Type B pancreatic cell (in vitro differentiated cells): ENCODE data around the gene EPN1. TPM values are rescaled to one million over a fixed set of nuclear protein-coding genes. Genes with fewer than 3 reads are reported as not detected.

ENCODE experiments used
- DNase-seq: peaks from one replicate; pipeline ENCODE4 v3.0.0; 2021; ENCODE audit warnings: mixed read lengths; ENCODE audit not compliant: unreplicated experiment; ENCODE audit errors: extremely low spot score
- H3K27ac Mint-ChIP-seq: 2 replicates; pipeline ENCODE4 v1.8.0; 2021; ENCODE audit warnings: mild to moderate bottlenecking, mixed read lengths
- H3K27me3 Mint-ChIP-seq: 2 replicates; pipeline ENCODE4 v1.8.0; 2021; ENCODE audit warnings: mixed read lengths
- H3K36me3 Mint-ChIP-seq: 2 replicates; pipeline ENCODE4 v1.8.0; 2021; ENCODE audit warnings: mixed read lengths
- H3K4me1 Mint-ChIP-seq: one replicate; pipeline ENCODE4 v1.8.0; 2021; ENCODE audit warnings: mixed read lengths; ENCODE audit not compliant: unreplicated experiment
- H3K4me3 Mint-ChIP-seq: 2 replicates; pipeline ENCODE4 v1.8.0; 2021; ENCODE audit warnings: mild to moderate bottlenecking, mixed read lengths
- H3K9me3 Mint-ChIP-seq: 2 replicates; pipeline ENCODE4 v1.8.0; 2021; ENCODE audit warnings: mixed read lengths
- total RNA-seq: library from RNA; stranded (reverse); gene quantifications from 2 replicates; pipeline ENCODE4 v1.2.1, GENCODE V29; 2021; ENCODE audit warnings: low replicate concordance
- TF ChIP-seq, protein P1 (sequence below): fragments of 200-600 bp; sonication (generic); conservative IDR thresholded peaks from 2 replicates; pipeline ENCODE4 v1.5.0; 2021; ENCODE audit warnings: antibody characterized with exemption, mild to moderate bottlenecking

The EPN1 gene
- total RNA-seq, 1 donor from 2014 or later = 121 TPM

DNA sequence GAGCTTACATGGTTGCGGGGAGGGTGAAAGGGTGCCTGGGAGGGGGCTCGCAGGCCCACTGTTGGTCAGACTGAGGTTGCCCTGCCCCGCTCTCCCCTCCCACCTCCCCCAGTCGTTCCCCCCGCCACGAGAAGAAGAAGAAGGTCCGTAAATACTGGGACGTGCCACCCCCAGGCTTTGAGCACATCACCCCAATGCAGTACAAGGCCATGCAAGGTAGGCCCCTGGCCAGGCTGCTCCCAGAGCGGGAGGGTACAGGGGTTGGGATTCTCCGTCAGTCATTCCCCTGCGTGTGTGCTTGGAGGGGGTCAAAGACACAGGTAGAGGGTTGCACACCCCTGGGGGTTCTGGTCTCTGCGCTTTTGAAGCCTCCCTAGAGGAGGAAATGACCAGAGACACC lies 14.6 kb upstream of the EPN1 start:
- peaks cover 17% of the 10 kb centered on the region for H3K36me3 Mint-ChIP-seq
- H3K9me3 Mint-ChIP-seq = no peaks in the 10 kb centered on the region
- H3K27me3 Mint-ChIP-seq = no peaks in the 10 kb centered on the region
- H3K27ac Mint-ChIP-seq = no peak overlapping the region
- TF ChIP-seq, protein P1, sequence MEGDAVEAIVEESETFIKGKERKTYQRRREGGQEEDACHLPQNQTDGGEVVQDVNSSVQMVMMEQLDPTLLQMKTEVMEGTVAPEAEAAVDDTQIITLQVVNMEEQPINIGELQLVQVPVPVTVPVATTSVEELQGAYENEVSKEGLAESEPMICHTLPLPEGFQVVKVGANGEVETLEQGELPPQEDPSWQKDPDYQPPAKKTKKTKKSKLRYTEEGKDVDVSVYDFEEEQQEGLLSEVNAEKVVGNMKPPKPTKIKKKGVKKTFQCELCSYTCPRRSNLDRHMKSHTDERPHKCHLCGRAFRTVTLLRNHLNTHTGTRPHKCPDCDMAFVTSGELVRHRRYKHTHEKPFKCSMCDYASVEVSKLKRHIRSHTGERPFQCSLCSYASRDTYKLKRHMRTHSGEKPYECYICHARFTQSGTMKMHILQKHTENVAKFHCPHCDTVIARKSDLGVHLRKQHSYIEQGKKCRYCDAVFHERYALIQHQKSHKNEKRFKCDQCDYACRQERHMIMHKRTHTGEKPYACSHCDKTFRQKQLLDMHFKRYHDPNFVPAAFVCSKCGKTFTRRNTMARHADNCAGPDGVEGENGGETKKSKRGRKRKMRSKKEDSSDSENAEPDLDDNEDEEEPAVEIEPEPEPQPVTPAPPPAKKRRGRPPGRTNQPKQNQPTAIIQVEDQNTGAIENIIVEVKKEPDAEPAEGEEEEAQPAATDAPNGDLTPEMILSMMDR = no peak
- no peak overlapping the region for H3K4me3 Mint-ChIP-seq
- no peak for DNase-seq
- H3K4me1 Mint-ChIP-seq = peaks cover 17% of the 10 kb centered on the region

DNA sequence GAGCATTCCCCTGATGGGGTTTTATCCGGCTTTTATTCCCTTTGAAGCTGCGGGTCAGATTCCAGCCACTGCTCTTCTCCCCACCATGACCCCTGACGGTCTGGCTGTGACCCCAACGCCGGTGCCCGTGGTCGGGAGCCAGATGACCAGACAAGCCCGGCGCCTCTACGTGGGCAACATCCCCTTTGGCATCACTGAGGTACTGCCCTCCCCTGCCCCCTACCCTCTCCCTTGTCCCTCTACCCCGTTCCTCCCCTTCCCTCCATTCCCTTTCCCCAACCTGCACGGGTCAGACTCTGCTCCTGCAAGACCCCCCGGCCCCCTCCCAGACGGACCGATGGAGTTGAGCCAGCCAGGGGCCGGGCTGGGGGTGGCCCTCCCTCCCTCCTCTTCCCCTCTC lies 14.0 kb upstream of the EPN1 start:
- no peaks in the 10 kb centered on the region for H3K9me3 Mint-ChIP-seq

DNA sequence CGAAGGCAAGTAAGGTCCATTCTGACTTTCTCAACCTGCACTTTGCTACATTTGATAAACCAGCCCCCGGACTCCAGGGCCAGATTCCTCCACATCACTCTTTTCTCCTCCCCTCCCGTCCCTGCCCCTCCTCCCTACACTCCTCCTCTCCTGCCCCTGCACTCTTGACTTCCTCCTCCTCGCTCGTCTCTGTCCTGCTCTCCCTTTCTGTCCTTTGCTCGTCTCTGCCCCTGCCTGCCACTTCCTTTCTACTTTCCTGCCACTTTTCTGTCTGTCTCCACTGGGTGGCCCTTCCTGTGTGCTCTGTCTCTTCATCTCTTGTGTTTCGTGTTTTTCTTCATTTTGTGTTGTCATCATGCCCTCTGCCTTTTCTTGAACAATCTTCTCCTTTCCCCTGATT lies 13.2 kb upstream of the EPN1 start:
- Mint-ChIP-seq H3K4me3 (no peak overlapping the region), H3K9me3 (no peaks in the 10 kb centered on the region), H3K27me3 (no peaks in the 10 kb centered on the region), H3K36me3 (peaks cover 10% of the 10 kb centered on the region), H3K4me1 (peaks cover 11% of the 10 kb centered on the region), H3K27ac (no peak overlapping the region)
- no peak for DNase-seq
- TF ChIP-seq, protein P1 = no peak

More for the DNA sequence above, 14.0 kb upstream of the EPN1 start:
- no peak overlapping the region for H3K4me3 Mint-ChIP-seq
- H3K27me3 Mint-ChIP-seq = no peaks in the 10 kb centered on the region
- H3K27ac Mint-ChIP-seq = no peak overlapping the region
- peaks cover 13% of the 10 kb centered on the region for H3K36me3 Mint-ChIP-seq
- TF ChIP-seq, protein P1 = no peak
- peaks cover 14% of the 10 kb centered on the region for H3K4me1 Mint-ChIP-seq
- no peak for DNase-seq

DNA sequence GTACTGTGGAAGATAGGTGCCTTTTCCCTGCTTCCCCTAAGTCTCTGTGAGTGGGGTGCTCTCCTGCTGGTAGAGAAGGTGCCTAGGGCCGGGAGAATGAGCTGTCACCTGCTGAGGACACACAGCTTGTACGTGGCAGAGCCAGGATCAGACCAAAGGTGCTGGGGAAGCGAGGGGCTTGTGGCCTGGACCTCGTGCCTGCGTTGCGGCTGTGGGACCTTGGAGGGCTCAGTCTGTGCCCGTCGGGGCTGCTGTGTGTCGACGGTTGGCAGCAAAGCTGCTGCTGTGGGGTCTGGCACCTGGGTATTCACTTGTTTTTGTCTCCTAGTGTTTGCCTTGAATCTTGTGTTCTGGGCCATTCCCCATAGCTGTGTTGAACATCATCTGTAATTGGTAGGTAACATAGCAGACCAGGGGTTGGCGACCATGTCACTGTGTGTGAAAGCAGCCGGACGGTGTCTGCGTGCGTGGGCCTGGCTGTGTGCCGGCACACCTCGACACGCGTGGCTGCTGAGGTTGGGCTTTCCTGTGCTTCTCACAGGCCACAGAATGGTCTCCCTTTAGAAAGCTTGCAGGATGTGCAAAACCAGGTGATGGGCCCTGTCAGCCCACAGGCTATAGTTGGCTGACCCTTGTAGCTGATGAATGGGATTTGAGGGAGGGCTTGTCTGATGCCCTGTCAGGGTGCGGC lies 11.0 kb upstream of the EPN1 start:
- H3K4me1 Mint-ChIP-seq = no peaks in the 10 kb centered on the region
- H3K9me3 Mint-ChIP-seq = no peaks in the 10 kb centered on the region
- no peak overlapping the region for H3K4me3 Mint-ChIP-seq
- DNase-seq = no peak
- no peaks in the 10 kb centered on the region for H3K27me3 Mint-ChIP-seq
- peaks cover 5% of the 10 kb centered on the region for H3K36me3 Mint-ChIP-seq
- H3K27ac Mint-ChIP-seq = no peak overlapping the region
- TF ChIP-seq, protein P1 = no peak

DNA sequence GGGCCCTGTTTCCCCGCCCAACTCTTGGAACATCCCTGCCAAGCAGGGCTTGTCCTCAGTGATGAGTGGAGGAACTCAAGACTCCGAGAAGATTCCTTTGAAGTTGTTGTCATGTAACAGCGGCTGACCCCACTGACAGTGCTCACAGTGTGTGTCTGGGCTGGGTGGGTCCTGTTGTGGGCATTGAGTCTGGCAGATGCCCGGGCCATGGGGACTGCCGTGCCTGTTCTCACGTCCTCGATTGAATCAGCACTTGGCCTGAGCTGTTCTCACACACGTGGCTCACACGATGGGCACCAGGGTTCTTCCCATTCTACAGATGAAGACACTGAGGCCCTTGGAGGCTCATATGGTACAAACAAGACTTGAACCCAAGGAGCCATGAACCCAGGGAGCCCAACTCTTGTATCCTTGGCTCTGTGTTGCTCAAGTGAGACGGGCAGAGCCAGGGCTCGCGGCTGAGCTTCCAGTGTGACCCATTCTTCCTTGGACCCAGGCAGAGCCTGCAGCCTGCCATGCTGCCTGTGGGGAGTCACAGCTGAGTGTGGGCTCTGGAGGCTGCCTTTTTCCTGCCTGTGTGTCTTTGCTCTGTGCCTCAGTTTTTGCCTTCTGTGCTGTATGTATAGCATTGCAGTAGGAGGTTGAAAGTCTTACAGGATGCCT lies 8.6 kb upstream of the EPN1 start:
- no peaks in the 10 kb centered on the region for H3K9me3 Mint-ChIP-seq
- H3K27me3 Mint-ChIP-seq = no peaks in the 10 kb centered on the region
- TF ChIP-seq, protein P1 = no peak
- peak overlapping the region; percentile 41 for H3K27ac Mint-ChIP-seq
- DNase-seq = no peak
- H3K4me1 Mint-ChIP-seq = no peaks in the 10 kb centered on the region
- no peak overlapping the region for H3K4me3 Mint-ChIP-seq
- H3K36me3 Mint-ChIP-seq = peaks cover 5% of the 10 kb centered on the region
